Measurements from ENCODE around the gene SYCE1.

SYCE1 gene

DNA sequence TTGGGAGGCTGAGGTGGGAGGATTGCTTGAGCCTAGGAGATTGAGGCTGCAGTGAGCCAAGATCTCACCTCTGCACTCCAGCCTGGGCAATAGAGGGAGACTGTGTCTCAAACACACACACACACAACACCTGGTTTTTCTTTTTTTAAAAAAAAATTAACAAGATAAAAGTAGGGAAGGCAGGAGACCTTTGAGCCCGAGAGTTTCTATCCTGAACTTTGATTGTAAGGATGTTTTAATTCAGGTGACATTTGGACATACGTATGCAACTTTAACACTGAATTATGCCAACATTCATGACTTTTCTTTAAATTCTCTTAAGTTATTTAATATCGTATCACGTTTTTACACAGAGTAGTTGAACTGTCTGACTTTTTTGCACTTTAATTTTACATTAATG, 49.9 kb downstream of the SYCE1 start:
- Histone ChIP-seq H3K9ac (no peak overlapping the region), H3K36me3 (ENCODE audit: control insufficient read depth, insufficient read depth, low read length) (no peaks in the 10 kb centered on the region), H3K27ac (no peak overlapping the region), H3K4me3 (ENCODE audit: low read depth, low read length) (no peak overlapping the region), H3K9me3 (ENCODE audit: control insufficient read depth, low read length) (no peaks in the 10 kb centered on the region), H3K79me2 (no peaks in the 10 kb centered on the region), H2AFZ (no peak overlapping the region), H3K4me1 (no peaks in the 10 kb centered on the region), H3K27me3 (ENCODE audit: control insufficient read depth, insufficient read depth, low read length) (no peaks in the 10 kb centered on the region), H3K4me2 (ENCODE audit: low read length) (no peak overlapping the region)
- TF ChIP-seq, protein P1, sequence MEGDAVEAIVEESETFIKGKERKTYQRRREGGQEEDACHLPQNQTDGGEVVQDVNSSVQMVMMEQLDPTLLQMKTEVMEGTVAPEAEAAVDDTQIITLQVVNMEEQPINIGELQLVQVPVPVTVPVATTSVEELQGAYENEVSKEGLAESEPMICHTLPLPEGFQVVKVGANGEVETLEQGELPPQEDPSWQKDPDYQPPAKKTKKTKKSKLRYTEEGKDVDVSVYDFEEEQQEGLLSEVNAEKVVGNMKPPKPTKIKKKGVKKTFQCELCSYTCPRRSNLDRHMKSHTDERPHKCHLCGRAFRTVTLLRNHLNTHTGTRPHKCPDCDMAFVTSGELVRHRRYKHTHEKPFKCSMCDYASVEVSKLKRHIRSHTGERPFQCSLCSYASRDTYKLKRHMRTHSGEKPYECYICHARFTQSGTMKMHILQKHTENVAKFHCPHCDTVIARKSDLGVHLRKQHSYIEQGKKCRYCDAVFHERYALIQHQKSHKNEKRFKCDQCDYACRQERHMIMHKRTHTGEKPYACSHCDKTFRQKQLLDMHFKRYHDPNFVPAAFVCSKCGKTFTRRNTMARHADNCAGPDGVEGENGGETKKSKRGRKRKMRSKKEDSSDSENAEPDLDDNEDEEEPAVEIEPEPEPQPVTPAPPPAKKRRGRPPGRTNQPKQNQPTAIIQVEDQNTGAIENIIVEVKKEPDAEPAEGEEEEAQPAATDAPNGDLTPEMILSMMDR (IDR thresholded peaks at IDR 0.05), result no peak

DNA sequence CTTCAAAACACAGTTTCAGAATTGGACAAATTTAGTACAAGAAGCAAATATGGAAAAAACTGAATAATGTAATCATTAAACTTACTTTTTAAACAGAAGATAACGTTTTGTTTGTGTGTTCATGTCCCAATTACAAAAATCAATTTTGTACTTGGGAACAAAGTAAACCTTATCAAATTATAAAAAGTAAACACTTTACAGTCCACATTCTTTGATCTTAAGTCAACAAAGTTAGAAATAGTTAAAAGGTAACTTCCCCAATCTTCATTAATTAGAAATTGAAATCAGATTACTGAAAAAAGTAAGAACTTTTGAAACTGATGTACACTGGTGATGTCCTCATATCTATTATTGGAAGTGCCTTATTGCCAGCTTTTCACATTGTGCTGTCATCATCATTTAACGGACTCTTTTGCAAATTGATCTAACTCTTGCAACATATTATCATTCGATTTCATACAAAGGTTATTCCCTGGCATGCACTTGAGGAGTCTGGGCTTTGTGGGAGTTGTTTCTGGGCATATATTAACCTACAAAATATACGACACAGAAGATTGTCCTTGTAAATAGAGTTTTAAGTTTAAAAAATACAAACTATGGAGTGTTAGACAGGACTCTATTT, 53.4 kb downstream of the SYCE1 start:
- H3K27me3 ChIP-seq (ENCODE audit: control insufficient read depth, insufficient read depth, low read length), result no peaks in the 10 kb centered on the region

DNA sequence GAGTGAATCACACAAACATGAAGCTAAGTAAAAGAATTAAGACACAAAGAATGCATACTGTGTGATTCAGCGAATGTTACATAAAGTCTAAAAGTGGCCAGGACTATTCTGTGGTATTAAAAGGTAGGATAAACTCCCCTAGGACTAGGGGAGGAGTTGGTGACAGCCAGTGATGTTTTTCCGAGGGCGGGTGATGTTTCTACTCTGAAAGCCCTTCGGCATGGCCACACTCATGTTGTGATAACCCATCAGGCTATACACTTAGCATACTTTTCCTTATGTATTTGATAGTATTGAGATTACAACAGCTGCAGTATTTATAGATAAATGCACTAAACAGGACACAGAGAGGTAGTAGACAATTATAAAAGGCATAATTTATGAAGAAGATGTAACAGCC, 54.0 kb downstream of the SYCE1 start:
- Histone ChIP-seq H3K9ac (no peak overlapping the region), H3K79me2 (no peaks in the 10 kb centered on the region), H3K36me3 (ENCODE audit: control insufficient read depth, insufficient read depth, low read length) (no peaks in the 10 kb centered on the region), H3K4me3 (ENCODE audit: low read depth, low read length) (no peak overlapping the region), H3K4me1 (no peaks in the 10 kb centered on the region), H3K27ac (no peak overlapping the region), H3K9me3 (ENCODE audit: control insufficient read depth, low read length) (no peaks in the 10 kb centered on the region), H2AFZ (no peak overlapping the region), H3K4me2 (ENCODE audit: low read length) (no peak overlapping the region), H3K27me3 (ENCODE audit: control insufficient read depth, insufficient read depth, low read length) (no peaks in the 10 kb centered on the region)
- TF ChIP-seq, protein P1 (IDR thresholded peaks at IDR 0.05), result no peak

More for the DNA sequence above, 53.4 kb downstream of the SYCE1 start:
- Histone ChIP-seq H3K4me3 (ENCODE audit: low read depth, low read length) (no peak overlapping the region), H3K4me1 (no peaks in the 10 kb centered on the region), H3K79me2 (no peaks in the 10 kb centered on the region), H2AFZ (no peak overlapping the region), H3K9ac (no peak overlapping the region), H3K4me2 (ENCODE audit: low read length) (no peak overlapping the region), H3K36me3 (ENCODE audit: control insufficient read depth, insufficient read depth, low read length) (no peaks in the 10 kb centered on the region), H3K27ac (no peak overlapping the region), H3K9me3 (ENCODE audit: control insufficient read depth, low read length) (no peaks in the 10 kb centered on the region)
- TF ChIP-seq, protein P1 (IDR thresholded peaks at IDR 0.05), result no peak

DNA sequence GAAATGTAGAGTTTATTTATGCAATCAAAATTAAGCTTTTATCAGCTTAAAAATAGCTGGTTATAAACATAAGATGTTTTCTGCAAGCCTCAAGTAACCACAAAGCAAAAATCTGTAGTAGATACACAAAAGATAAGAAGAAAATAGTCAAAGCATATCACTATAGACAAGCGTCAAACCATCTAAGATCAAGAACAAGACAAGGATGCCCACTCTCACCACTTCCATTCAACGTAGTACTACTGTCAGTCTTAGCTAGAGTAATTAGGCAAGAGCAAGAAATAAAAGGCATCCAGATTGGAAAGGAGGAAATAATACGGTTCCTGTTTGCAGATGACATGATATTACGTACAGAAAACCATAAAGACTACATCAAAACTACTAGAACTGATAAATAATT, 55.7 kb downstream of the SYCE1 start:
- H3K27me3 ChIP-seq (ENCODE audit: control insufficient read depth, insufficient read depth, low read length), result no peaks in the 10 kb centered on the region

More for the DNA sequence above, 55.7 kb downstream of the SYCE1 start:
- Histone ChIP-seq H3K9me3 (ENCODE audit: control insufficient read depth, low read length) (no peaks in the 10 kb centered on the region), H2AFZ (no peak overlapping the region), H3K27ac (no peak overlapping the region), H3K79me2 (no peaks in the 10 kb centered on the region), H3K4me2 (ENCODE audit: low read length) (no peak overlapping the region), H3K9ac (no peak overlapping the region), H3K36me3 (ENCODE audit: control insufficient read depth, insufficient read depth, low read length) (no peaks in the 10 kb centered on the region), H3K4me3 (ENCODE audit: low read depth, low read length) (no peak overlapping the region), H3K4me1 (no peaks in the 10 kb centered on the region)
- TF ChIP-seq, protein P1 (IDR thresholded peaks at IDR 0.05), result no peak

Measured in parathyroid adenoma (tissue), 2 donors.